HG02943 (cell line): ENCODE data around the gene RNF2.
A peak's percentile ranks its signal among the peaks of the same experiment; 100 is the strongest.
"Not testable (repeated sequence)": the region's sequence is repeated elsewhere in the genome, so short reads cannot be mapped to it uniquely, and the experiment has no call there.

Experiments used
- ATAC-seq: cut with Tn5 transposase; IDR thresholded peaks from one replicate; pipeline ENCODE4 v1.9.1; 2021; ENCODE audit warnings: mild to moderate bottlenecking, low read depth, moderate library complexity; ENCODE audit not compliant: unreplicated experiment

RNF2 gene

DNA sequence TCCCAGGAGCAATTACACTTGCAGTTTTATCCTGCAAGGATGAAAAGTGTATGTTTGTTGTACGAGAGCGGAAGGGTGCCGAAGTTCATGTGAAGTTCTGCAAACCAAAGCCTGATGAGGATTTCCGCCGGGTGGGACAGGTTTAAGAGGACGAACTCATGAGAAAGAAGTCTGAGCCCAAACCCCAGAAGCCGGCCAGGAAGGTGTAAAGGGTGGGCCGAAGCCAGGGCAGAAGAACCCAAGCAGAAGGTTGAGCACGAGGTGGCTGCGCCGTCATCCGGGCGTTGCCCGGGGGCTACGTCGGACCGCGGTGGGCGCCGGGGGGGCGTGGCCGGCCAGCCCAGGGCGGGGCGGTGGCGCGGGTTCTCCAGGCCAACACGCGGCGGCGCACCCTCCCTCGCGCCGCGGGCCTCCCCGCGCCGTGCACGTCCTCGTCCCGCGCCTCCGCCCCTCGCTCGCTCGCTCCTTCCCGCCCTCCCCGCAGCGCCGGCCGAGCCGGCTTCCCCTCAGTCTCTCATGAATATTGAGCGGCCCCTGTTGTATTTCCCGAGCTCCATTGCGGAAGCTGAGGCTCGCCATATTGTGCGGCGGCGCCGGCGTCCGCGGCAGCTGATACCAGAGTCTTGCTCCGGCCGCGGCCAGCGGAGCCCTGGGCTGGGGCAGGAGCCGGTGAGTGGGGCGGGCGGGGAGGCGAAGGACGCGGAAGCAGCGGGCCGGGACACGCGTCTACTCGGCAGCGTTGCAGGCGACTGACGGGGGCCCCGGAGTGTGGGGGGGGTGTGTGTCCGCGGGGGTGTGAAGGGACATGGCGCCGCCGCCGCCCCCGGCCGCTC is at the start of gene RNF2:
Gene RNF2 (plus strand): TSS at position 578 of the 833 bp plus-strand sequence. CDS start 41,996 bp downstream, outside the sequence.
- ATAC-seq, result peak; percentile 67

DNA sequence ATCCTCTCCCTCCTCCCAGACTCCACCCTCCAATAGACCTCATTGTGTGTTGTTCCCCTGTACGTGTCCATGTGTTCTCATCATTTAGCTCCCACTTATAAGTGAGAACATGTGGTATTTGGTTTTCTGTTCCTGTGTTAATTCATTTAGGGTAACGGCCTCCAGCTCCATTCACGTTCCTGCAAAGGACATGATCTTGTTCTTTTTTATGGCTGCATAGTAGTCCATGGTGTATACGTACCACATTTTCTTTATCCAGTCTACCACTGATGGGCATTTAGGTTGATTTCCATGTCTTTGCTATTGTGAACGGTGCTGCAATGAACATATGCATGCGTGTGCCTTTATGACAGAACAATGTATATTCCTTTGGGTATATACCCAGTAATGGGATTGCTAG is 45.4 kb upstream of the RNF2 start:
- ATAC-seq, result not testable (repeated sequence)

DNA sequence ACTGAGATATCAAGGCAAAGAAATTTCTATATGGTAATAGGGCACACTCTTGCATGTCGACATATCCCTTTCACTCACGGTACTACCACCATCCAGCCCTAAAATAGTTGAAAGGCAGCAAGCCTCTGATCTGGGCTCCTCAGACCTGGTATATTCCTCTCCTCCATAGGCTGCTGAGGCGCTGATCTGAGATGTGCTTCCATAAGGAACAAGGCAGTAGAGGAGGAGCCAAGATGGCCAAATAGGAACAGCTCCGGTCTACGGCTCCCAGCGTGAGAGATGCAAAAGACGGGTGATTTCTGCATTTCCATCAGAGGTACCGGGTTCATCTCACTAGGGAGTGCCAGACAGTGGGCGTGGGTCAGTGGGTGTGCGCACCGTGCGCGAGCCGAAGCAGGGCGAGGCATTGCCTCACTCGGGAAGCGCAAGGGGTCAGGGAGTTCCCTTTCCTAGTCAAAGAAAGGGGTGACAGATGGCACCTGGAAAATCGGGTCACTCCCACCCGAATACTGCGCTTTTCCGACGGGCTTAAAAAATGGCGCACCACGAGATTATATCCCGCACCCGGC is 44.0 kb upstream of the RNF2 start:
- ATAC-seq, result not testable (repeated sequence)

DNA sequence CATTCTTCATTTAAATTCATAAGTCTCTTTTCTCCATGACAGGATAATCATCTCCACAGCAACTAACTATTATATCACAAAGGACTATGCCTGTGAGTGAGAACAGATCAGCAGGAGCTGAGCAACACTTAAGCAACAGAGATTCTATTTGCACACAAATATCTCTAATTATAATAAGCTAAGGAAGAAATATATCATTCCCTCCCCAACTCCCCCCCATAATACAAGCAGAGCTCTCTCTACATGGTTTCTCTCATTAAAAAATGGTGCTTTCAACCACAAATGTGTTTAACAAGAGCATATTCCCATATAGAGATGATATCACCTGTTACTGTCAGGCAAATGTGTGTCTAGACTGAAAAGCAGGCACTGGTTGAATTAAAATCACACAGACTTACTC is 36.5 kb upstream of the RNF2 start:
- ATAC-seq, result no peak

DNA sequence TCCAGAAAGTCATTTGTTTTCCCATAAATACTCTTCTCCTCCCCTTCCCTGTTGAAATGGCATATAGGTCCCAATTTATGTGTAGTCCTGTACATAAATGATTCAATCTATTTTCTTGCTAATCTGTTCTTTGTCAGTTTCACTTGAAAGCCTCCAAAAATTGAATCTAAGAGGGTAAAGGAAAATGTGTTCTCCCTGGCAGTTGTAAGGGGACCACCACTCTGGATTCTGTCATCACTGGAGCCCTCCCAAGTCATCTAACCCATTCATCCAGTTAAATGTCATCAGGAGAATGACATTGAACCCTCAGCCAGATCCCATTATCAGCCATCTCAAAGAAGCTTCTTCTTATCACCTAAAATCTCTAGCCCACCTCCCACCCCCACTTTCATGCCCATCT is 35.0 kb upstream of the RNF2 start:
- no peak for ATAC-seq

DNA sequence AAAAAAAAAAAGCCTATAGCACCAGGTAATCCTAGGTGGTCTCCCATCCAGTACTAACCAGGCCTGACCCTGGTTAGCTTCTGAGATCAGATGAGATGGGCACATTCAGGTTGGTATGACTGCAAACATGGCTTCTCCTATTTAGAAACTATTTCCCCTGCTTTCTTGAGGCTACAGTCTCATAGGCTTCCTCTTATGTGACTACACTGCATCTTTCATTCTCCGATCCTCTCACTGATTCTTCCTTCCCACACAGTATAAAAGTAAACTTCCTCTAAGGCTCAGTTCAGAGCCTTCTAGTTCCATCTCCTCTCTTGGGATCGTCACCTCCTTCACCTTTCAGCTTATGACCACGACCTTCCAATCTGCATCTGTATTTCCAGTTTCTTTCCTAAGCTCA is 30.4 kb upstream of the RNF2 start:
- no peak for ATAC-seq

DNA sequence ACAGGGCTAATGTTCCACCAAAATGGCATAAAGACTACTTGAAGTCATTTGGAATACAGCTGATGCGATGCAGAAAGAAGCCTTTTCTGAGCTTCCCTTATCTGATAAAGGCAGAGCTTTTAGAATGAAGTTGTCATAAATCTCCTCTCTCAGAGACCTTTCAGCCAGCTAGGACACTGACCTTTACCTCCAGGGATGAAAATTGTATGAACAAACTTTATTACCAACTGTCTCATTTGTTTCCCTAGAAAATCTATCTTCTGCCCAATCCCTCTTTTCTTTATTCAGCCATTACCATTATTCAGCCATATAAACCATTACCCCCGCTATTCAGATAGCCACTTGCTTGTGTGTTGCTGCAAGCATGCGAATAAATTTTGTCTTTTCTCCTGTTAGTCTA is 29.7 kb upstream of the RNF2 start:
- ATAC-seq, result no peak

DNA sequence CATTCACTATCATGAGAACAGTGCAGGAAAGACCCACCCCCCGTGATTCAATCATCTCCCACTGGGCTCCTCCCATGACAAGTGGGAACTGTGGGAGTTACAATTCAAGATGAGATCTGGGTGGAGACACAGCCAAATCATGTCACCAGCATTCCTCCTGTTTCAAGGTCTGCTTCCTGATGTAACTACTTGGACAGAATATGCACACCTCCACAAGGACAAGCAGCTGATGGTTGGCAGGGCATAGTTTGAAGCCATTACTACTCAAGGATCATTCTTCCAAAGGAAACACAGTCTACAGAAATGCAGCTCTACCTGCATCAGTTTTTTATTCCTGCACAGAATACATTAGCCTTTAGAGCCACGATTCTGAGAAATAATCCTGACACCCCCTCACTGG is 28.5 kb upstream of the RNF2 start:
- ATAC-seq, result no peak

DNA sequence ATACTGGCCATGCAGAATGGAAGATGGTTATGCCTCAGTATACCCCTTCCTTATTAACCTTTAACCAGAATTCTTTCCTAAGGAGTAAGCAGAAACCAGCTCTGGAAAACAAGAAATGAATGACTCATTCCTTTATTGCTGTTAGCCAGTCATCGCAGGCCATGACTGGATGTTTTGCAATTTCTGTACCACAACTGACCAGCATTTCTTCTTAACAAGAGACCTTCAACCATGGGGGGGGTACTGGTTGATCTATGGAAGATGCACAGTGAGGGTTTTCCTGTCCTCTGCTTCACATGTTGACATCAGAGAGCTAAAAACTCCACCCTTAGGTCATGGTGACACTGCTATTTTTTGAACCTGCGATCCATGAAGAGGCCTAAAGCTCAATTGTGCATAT is 28.0 kb upstream of the RNF2 start:
- no peak for ATAC-seq

DNA sequence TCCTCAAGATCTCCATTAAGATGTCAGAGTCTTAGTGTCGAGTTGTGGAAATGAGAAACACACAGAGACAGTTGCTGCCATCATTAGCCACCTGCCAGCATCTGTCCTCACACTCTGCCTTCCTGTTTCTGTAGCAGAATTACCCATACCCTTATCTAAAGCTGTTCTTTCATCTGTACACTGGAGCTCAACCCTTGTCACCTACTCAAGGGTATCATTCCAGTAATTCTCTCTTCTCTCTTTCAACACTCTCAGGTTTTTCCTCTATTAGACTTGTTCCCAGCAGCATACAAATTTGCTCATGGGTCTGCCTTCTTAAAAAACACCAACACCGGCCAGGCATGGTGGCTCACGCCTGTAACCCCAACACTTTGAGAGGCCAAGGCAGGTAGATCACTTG is 27.4 kb upstream of the RNF2 start:
- no peak for ATAC-seq

DNA sequence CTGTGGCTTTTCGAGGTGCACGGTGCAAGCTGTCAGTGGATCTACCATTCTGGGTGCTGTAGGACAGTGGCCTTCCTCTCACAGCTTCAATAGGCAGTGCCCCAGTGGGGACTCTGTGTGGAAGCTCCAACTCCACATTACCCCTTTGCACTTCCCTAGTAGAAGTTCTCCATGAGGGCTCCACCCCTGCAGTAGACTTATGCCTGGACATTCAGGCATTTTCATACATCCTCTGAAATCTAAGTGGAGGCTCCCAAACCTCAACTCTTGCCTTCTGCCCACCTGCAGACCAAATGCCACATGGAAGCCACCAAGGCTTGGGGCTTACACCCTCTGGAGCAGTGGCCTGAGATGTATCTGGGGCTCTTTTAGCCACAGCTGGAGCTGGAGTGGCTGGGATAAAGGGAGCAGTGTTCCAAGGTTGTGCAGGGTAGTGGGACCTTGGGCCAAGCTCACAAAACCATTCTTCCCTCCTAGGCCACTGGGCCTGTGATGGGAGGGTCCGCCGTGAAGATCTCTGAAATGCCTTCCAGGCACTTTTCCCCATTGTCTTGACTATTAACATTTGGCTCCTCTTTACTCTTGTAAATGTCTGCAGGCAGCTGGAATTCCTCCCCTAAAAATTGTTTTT is 18.0 kb upstream of the RNF2 start:
- ATAC-seq, result no peak

DNA sequence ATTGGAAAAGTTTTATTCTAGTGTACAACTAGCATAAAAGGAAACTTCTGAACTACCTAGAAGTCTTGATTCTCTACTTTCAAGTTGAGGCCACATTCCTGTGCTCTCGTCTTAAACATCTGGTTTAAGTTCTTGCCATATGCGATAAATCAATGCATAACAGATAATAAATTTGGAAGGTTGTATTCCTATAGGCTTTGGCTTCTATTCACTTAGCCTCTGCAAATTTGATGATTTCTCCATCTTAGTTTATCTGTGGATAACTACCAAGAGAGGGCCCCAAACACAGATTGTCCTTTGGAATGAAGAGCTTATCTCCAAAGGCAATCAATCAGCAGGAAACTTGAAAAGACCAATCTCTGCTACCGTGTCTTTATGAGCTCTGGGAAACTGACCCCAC is 11.7 kb upstream of the RNF2 start:
- ATAC-seq, result no peak

DNA sequence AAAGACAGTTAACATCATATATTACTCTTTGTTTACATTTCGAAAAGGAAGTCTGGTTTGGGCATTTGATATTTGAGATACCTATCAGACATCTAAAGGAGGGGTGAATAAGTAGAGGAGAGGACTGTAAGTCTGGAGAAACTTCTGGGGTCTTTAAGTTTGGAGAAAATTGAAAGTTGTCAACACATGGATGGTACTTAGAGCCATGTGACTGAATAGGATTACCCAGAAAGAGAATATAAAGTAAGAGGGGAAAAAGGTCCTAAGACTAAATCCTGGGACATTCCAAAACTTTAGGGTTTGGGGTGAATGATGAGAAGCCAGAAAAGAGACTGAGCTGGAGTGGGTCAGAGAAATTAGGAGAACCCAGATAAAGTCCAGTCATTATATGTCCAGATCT is 10.1 kb upstream of the RNF2 start:
- no peak for ATAC-seq

DNA sequence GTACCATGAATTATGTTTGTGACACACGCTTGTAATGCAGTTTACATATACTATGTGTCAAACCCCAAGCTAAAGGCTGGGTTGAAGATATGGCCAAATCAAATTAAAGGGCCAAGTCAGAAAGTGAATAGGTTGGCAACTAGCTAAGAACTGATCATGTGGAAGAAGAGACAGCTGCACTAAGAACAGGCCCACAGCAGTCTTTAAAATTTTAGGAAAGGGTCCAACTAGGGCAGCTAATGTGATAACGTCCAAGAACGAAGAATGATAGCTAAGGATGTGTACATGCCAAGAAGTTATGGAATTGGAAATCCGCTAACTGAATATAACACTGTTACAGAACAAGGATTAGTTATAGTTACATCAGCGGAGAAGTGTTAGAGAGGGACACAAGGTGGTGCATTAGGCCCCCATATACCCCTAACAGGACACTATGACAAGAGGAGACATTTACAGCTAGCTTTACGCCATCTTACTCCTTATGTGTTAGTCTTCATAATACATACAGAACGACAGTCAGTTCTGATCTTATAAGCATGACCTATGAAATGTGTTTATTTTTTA is 6.5 kb upstream of the RNF2 start:
- ATAC-seq, result no peak

DNA sequence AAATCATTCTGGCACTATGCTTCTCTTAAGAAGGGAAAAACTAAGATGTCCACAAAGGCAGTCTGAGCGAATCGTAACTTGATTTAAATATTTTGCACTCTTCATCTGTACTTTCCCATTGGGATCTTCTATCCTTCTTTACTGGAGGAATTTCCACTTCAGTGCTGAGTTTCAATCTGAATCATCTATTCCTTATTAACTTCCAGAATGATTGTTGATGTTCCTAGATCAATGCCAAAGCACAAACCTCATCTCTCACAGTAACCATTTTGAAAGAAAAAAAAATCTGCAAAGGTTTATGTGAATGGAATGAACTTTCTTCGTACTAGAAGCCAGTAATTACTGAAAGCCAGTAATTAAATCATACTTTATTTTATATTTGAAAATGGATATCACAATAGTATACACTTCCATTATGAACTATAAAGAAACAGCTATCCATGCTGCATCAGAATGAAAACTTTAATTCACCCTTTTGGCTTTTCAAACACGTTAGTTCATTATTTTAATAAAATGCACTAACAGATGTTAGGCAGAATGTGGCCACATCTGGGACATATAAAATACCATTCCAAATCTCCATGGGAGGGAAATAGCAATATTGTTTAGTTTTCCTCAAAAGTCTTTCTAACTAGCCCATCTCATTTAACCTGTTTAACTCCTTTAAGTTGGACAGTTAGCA is 5.5 kb upstream of the RNF2 start:
- no peak for ATAC-seq

DNA sequence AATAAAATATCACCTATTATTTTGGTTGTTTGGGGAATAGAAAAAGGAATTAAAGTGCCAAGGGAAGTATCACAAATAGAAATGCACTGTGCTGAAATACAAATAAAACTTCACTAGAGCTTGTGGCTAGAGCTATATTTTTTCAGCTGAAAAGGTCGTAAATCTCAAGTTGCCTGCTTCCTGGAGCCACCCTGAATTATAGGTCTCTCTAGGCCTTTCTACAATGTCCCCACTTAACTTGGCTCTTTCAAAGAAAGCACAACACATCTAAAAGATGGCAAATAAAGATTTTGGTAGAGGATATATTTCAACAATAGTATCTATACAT is 5.0 kb upstream of the RNF2 start:
- no peak for ATAC-seq

DNA sequence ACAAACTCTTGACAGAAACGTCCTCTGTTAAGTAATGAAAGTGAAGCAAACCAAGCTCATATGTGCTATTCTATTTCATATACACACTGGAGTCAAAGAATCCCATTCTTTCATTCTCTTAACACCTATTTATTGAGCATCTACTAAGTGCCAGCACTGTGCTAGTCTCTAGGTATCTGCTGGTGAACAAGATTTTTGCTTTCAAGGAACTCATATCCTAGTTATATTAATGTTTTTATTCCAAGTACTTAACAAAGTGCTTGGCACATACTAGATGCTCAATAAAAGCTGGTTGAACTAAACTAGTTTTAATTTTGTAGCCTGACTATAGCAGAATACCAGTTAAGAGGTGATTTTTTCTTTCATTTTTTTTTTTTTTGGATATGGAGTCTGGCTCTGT is 3.6 kb upstream of the RNF2 start:
- ATAC-seq, result no peak

DNA sequence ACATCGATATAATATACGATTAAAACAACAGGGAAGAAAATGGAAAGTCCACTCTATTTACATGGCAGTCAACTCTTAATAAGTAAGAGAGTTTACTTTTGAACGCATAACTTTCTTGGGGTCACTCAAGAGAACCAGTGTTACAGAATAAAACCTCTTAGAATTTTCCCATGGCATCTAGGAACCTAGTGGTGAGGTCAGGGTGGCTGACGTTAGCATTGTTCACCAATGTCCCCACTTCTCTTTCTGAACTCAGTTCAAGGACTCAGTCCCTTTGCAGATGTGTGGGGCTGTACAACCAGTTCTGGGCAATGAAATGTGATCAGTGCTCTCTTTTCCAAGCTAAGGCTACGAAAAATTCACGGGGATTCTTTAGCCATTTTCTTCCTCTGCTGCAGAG is 2.6 kb upstream of the RNF2 start:
- no peak for ATAC-seq

DNA sequence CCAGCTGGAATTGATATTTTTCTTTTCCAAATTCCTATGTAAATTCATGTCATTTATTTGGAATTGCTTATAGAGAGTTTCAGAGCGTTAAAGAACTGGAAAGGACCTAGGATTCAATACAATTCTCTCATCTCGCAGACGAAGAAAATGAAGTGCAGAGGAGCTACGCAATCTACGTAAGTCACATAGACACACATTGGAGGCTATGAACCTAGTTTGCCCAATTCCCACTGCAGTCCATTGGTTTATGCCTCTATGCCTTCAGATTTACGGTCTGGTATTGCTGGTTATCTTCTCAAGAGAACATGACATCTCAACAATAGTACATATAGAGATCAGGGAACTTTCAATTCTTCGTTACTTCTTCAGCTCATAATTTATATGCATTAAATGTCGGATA is 971 bp upstream of the RNF2 start:
- ATAC-seq, result no peak

DNA sequence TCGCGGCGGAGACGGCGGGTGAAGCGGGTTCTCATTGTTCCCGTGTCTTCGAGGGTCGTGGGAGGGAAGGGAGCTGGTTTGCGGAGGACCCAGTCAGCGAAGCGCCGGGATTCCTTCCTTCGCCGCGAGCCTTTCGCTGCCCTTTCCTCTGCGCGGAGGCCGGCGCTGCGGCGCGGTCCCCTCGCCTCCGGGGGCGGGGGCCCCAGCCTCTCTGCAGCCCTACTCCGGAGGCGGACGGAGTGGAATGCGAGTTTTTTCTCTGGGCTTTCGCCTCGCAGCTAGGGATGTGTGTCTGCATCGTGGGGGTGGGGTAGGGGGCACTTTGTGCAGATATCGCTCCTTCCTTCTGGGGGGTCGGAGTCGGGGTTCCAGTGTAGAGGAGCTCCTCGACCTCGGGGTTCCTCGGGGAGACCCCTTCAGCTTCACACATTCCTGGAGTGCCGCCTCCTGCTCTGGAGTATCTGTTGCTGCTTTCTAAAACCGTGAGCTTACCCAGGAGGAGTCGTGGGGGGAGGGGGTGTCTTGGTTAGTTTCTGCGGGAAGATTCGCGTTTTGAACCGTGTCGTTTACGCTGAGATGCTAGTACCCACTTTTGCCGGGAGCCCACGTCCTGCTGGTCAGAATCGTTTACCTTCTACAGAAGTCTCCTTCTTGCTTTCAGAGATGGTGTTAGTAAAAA is 595 bp downstream of the RNF2 start:
- peak; percentile 41 for ATAC-seq

DNA sequence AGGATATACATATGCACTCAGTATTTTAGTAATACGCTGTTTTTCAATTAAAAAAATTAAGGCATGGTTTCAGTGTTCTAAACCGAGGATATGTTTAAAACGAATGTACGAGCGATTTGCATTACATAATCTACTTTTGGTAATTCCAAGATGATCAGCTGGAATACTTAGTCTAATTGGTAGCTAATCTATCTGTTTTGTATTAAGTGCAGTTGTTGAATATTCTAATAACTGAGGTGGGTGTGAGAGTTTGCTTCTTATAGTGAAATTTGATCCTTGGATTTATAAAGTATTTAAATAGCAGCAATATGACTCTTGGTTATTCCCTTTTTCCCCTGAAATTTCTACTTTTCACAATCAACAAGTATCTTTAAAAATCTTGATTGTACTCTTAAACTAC is 1.3 kb downstream of the RNF2 start:
- no peak for ATAC-seq
